Gastrocnemius medialis (tissue), 4 donors: ENCODE results near the gene SEMG1.

Experiments used
- POLR2A ChIP-seq, 2 donors: fragments of 450-650 bp; IDR thresholded peaks; one replicate each; pipeline ENCODE4 v1.6.1; 2017; ENCODE audit warnings: antibody characterized with exemption in 2 of 2, mild to moderate bottlenecking in 2 of 2, moderate library complexity in 2 of 2
- TF ChIP-seq, protein P1 (sequence below), 5 experiments: fragments of 450-650 bp in 3 of 5; fragments of 200-600 bp in 2 of 5; sonication (generic) in 2 of 5; IDR thresholded peaks in 4 of 5; conservative IDR thresholded peaks in 1 of 5; 1 replicate in 4 of 5; 2 replicates in 1 of 5; pipeline ENCODE4 v1.5.1; 2016 to 2019; ENCODE audit warnings: antibody characterized with exemption in 5 of 5, mild to moderate bottlenecking in 3 of 5, moderate library complexity in 3 of 5

GRCh38 chr20:45253261-45253660 is 46.4 kb downstream of the SEMG1 start:
- TF ChIP-seq, protein P1, sequence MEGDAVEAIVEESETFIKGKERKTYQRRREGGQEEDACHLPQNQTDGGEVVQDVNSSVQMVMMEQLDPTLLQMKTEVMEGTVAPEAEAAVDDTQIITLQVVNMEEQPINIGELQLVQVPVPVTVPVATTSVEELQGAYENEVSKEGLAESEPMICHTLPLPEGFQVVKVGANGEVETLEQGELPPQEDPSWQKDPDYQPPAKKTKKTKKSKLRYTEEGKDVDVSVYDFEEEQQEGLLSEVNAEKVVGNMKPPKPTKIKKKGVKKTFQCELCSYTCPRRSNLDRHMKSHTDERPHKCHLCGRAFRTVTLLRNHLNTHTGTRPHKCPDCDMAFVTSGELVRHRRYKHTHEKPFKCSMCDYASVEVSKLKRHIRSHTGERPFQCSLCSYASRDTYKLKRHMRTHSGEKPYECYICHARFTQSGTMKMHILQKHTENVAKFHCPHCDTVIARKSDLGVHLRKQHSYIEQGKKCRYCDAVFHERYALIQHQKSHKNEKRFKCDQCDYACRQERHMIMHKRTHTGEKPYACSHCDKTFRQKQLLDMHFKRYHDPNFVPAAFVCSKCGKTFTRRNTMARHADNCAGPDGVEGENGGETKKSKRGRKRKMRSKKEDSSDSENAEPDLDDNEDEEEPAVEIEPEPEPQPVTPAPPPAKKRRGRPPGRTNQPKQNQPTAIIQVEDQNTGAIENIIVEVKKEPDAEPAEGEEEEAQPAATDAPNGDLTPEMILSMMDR (IDR thresholded peaks at IDR 0.05 in 4 of 5, conservative IDR thresholded peaks at IDR 0.05 in 1 of 5), result no peak
- no peak for TF ChIP-seq POLR2A (IDR thresholded peaks at IDR 0.05)
